Ramos (cell line): ENCODE results near the gene PPP1R14D.
"Not testable (repeated sequence)": the region's sequence is repeated elsewhere in the genome, so short reads cannot be mapped to it uniquely, and the experiment has no call there.

ENCODE experiments used
- in situ Hi-C: fragments of 300-500 bp; cut with MboI; formaldehyde crosslinking; loops from one replicate; pipeline ENCODE4 v1.14.3; 2022; ENCODE audit warnings: low sequenced_read_pairs; ENCODE audit not compliant: unreplicated experiment

Gene PPP1R14D, protein sequence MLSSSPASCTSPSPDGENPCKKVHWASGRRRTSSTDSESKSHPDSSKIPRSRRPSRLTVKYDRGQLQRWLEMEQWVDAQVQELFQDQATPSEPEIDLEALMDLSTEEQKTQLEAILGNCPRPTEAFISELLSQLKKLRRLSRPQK

DNA sequence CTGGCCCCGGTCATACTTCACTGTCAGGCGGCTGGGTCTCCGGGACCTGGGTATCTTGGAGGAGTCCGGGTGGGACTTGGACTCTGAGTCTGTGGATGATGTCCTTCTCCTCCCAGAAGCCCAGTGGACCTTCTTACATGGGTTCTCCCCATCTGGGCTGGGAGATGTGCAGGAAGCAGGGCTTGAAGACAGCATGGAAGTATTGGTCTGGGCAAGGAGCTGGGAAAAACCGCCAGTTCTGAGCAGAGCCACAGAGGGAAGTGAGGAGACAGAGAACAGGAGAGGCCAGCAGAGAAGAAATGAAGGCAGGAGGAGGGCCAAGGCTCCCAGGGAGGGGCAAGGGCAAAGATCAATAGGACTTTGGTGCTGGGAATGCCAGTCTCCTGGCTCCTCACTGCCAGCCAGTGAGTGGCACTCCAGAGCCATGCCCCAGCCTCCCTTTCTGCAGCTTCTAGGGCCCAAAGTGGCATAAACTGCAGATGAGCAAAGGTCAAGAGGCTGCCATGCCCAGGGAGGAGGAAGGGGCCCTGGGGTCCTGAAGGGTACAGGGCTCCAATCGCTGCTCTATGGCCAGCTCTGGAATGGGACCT lies at the start of gene PPP1R14D:
Gene PPP1R14D, minus strand, starts transcription at position 262 of the 590 bp plus-strand sequence. Its CDS starts 67 bp downstream, at position 195.
- in situ Hi-C loops: no loop called here

DNA sequence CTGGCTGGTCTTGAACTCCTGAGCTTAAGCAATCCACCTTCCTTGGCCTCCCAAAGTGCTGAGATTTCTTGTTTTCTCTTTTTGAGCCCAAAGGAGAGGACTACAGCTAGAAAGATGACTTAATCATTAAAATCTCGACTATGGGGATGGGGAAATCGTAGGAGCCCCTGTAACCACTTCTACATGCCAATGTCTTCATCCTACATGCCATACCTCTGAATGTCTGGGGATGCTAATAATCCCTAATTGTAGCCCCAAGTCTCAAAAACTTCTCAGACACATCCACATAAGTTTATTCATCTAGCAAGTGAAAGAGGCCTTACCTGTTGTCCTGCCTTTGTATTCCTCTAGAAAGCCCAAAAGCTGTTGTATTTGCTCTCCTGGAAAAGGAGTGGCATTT lies 49.2 kb upstream of the PPP1R14D start:
- in situ Hi-C loops: no loop called here

DNA sequence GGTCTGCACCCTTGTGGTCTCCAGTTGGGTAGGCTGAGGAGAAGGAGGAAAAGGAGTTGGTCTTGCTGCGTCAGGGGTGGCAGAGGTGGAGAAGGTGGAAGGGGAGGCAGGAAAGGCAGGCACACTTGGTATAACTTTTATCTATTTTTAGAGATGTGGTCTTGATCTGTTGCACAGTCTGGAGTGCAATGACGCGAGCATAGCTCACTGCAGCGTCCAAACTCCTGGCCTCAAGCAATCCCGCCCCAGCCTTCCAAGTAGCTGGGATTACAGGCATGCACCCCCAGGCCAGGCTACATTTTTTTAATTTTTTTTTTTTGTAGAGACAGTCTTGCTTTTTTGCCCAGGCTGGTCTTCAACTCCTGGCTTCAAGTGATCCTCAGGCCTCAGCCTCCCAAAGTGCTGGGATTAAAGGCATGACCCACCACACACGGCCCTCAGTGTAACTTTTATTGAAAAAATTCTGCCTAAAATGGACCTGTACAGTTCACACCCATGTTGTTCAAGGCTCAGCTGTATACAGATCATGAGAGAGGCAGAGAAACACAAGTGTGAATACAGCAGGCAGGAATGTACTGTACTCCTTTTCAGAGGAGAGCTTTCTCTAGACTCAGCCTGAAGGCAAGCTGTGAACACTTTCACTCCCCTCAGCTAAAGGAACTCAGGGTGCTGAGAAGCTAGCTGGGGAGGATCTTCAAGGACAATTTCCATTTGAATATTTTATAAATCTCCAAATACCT lies 47.7 kb upstream of the PPP1R14D start:
- in situ Hi-C loops: no loop called here

DNA sequence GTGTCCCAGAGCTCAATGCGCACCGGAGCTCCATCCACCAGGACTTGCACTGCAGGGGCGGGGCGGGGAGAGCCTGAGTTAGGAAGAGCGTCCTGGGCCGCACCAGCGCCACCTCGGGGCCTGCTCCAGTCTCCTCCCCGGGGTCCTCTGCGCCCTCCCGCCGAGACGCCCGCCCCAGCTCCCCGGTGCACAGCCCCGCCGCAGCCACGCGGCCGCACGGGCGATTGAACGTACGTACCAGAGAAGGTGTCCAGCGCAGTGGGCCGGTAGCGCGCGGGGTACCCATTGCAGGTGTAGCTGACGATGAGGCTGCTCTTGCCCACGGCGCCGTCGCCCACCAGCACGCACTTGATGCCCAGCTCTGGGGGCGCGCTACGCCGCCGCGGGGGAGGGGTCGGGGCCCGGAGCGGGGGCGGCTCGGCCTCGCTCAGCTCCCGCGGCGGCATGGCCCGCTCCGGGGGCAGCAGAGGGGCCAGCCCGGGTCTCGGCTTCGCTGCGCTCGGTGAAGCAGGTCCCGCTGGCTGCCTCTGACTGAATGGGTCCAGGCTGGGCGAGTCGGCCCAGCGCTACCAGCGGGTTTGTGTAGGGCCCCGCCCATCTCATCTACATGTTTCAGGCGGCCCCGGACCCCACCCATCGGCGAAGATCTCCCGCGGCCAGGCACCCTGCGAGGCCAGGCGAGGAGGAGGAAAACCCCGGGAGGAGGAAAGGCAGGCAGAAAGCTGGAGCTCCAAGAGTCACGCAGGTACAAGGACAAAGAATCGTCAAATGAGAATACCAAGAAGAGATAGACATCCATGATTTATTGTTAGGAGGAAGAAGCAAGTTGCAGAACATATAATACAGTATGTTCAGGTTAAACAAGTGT lies 45.4 kb upstream of the PPP1R14D start, which contains the start of gene RHOV:
Gene RHOV, minus strand, starts transcription at position 541 of the 868 bp plus-strand sequence. Its CDS starts 95 bp downstream, at position 446.
- in situ Hi-C loops: no loop called here

DNA sequence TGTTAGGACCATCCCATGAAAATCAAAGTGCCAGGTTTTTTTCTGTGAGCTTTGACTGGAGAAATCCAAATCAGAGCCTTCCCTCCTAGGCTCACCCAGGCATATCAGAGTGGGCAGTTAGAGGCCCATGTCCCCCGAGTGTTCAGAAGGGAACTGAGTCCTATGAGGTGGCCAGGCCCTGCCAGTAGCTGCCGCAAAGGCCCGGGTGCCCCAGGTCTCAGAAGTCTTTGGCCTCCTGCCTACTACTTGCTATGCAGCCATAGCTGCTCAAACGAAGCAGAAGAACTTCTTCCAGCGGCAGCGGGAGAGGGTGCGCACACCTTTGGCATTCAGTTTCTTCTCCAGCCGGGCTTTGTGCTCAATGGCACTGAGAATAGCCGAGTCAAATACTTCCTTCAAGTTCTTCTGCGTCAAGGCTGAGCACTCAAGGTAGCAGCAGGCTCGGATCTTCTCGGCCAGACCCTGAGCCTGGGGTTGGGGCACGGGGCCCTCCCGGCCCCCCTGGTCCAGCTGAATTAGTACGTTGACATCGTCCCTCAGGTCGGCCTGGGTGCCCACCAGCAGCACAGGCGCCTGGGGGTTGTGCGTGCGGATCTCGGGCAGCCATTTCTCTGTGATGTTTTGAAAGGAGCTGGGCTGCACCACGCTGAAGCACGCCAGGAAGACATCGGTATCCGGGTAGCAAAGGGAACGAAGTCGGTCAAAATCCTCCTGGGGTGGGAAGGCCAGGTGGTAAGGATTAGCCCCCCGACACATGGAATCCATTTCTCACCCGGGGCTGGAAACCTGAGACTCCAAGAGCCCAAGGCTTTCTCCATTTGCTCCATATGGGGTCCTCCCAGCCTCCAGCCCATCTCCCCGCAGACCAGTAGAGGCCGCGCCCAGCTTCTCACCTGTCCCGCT lies 44.5 kb upstream of the PPP1R14D start:
- in situ Hi-C loops: no loop called here

DNA sequence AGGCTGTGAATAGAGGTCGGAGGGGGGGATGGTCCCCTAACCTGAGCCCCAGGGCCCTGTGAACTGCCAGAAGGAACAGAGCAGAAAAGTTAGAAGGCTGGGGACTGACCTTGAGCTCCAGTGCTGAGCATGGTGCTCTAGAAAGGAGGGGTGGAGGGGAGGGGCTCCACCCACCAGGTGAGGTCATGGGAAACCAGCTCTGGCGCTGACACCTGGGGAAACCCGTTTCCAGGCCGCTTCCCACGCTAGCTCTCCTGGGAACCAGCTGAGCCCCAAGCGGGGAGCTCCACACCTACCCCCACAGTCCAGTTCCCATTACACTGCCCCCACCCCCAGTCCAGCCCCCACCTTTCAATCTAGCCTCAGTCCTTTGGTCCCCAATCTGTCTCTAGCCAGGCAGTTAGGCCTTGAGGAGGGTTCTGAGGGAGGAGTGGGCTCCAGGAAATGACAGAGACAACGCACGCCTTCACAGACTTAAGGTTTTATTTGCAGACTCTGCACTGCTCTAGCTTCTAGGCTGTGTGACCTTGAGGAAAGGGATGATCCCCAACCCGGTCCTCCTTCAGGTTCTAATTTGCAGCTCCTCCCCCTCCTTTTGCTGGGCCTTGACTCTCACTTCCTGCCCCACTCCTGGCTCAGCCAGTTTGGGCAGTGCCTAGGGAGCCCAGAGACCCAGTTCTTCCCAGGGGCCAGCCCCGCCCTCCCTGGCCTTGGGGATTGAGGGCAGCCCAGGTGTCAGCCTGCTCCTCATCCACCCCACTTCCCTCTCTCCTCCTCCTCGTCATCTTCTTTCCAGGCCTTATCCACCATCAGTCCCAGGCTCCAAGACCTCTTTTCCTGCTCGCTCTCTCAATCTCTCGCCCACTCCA lies 43.5 kb upstream of the PPP1R14D start:
- in situ Hi-C loops: no loop called here

DNA sequence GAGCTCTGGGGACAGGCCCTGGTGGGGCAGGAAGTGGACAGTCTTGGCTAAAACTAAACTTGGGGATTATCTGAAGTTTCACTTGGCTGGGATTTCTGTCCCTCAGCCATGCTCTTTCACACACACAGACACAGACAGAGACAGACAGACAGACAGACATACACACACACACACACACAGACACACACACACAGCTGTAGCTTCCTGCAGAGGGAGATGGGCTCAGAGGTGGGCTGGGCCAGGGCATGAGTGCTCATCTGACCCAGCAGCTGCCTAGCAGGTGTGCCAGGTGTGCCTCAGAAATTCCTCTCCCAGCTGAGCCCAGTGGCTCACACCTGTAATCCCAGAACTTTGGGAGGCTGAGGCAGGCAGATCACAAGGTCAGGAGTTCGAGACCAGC lies 42.2 kb upstream of the PPP1R14D start:
- in situ Hi-C loops: no loop called here

DNA sequence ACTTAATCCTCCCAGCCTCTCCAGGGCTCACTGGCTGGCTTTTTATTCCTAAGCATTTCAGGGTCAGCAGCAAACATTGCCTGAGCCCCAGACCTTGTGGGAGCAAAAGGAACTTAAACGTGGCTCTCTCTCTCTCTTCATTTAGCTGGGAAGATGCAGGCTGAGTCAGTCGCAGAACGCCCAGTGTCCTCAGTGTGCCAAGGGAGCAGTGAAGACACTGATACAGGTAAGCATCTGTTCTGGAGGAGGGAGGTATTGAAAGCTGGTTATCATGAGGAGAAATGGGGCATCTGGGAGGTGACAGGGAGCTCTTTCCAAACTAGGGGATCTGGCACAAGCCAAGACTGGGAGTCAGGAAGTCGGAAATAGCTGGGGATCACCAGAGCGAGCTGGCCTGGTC lies 41.2 kb upstream of the PPP1R14D start:
- in situ Hi-C loops: no loop called here

DNA sequence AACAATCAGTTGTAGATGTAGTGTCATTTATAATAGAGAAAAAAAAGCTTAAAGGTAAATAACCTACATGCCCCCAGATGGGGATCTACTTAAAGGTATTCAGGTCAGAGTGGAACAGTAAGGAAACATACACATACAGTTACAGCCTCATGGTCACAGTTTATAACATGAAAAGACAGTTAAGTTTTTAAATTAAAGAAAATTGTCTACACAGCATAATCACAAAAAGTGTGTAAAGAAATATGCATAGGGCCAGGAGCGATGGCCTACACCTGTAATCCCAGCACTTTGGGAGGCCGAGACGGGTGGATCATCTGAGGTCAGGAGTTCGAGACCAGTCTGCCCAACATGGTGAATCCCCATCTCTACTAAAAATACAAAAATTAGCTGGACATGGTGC lies 38.7 kb upstream of the PPP1R14D start:
- in situ Hi-C loops: no loop called here

DNA sequence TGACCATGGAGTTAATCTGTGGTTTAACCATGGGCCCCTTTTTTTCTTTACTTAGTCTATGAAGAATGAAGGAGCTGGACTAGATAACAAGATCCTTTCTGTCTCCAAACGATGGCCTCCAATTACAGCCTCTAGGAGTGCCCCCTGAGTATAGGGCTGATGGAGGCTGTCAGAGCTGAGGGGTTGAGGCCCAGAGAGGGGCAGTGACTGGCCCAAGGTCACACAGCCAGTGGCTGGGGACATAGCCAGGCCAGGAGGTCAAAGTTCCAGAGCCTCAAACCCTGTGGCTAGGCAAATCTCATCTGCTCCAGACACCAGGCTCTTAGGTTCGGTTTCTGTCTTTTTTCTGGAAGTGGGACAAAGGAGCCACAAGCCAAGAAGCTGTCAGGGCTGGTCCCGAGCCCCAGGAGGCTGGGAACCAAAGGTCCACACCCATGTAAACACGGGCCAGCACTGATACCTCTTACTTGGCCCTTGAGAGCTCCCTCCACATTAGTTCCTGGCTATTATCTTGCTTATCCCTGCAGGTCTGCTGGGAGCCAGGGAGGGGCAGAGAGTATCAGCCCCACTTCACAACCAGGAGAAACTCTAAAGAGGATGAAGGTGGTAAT lies 35.3 kb upstream of the PPP1R14D start:
- in situ Hi-C loops: no loop called here

DNA sequence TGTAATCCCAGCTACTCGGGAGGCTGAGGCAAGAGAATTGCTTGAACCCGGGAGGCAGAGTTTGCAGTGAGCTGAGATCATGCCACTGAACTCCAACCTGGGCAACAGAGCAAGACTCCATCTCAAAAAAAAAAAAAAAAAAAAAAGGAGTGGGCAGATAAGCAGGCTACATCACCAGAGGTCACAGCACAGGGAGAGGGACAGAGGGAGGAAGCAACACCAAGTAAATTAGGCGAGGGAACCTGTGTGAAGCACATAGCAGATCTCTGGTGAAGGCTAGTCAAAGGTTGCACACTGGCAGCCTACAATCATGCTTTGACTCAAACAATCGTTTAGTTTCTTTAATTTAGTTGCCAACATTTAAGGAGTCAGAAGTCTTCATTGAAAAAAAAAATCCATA lies 32.6 kb upstream of the PPP1R14D start:
- in situ Hi-C loops: not testable (repeated sequence)

DNA sequence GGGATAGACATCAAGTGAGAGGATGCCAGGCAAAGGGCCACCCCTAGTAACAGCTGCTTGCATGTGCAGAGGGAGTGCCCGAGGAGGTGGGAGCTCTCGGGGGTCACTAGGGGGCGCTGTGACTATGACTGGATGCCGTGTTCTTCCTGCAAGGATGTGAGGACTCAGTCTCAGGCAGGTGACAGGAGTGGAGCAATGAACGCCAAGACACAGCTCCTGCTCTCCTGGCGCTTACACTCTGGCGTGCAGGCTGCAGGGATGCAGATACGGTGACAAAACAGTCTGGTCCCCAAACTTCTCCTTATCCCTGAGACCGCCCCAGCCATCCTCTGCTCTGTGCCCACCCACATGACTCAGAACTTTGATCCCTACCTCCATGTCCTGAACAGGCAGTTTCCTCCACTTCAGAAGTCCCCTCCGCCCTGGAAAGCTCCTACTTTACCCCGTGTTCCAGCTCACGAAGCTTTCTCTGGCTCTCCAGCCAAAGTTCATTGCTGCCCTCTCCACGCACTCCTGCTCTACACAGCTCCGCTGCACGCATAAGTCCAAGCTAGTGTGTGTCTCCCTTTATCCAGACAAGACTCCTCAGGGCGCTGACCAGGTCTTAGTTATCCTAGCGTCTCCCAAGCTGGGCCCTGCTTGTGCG lies 30.8 kb upstream of the PPP1R14D start:
- in situ Hi-C loops: loop anchor here (5.0 kb wide), 1 partner anchor 33 kb away; the partner anchor contains the start of gene VPS18

DNA sequence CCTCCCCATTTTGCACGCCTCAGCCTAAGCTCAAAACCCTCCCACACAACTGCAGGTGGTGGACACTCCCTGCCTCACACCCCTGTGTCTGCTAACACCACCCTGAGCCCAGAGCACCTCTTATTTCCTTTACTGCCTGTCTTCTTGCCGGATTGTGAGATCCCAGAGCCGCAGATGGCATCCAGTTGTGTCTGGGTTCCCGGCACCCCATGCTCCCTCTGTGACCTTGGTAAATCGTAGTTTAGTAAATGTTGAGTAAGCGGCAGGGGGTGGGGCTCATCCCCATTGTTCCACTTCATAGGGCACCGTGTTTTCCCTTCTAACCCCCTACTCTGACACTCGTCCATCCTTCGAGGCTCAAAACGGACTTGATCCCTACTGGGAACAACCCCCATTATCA lies 30.2 kb upstream of the PPP1R14D start:
- in situ Hi-C loops: loop anchor here (5.0 kb wide), 1 partner anchor 34 kb away; the partner anchor contains the start of gene VPS18

DNA sequence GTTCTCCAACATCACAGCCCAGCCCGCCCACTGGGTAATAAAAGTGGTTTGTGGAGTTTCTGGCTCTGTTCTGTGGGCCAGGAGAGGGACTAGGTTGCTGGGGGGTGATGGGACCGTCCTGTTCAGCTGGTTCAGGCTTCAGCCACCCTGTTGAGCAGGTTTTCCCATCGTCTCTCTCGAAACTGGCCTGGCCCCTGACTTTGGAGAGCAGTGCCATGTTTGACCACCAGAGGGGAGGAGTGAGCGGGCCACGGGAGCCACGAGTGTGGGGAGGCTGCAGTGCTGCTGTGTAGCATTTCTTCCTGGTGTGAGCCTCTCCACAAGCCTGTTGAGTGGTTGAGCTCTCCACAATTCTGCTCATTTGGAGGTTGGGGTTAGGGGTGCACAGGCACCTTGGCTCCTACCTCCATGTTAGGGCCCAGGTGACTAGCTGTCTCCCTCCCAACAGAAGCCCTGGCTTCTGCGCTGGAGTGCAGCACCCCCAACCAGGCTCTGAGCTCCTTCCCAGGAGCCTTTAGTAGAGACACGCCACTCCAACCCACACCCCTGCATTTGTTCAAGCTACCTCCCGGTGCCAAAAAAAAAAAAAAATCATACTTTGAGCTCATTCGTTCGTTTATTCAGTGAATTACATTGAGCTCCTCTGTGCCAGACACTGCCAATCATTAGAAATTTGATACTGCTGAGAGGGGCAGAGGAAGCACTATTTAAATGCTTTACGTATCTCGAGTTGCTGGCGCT lies 29.3 kb upstream of the PPP1R14D start:
- in situ Hi-C loops: loop anchor here (5.0 kb wide), 1 partner anchor 35 kb away; the partner anchor contains the start of gene VPS18

DNA sequence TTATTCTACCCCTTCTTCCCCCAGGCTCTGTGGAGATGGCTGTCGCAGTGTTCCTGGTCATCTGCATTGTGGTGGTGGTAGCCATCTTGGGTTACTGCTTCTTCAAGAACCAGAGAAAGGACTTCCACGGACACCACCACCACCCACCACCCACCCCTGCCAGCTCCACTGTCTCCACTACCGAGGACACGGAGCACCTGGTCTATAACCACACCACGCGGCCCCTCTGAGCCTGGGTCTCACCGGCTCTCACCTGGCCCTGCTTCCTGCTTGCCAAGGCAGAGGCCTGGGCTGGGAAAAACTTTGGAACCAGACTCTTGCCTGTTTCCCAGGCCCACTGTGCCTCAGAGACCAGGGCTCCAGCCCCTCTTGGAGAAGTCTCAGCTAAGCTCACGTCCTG lies 28.2 kb upstream of the PPP1R14D start:
- in situ Hi-C loops: loop anchor here (5.0 kb wide), 1 partner anchor 36 kb away; the partner anchor contains the start of gene VPS18

DNA sequence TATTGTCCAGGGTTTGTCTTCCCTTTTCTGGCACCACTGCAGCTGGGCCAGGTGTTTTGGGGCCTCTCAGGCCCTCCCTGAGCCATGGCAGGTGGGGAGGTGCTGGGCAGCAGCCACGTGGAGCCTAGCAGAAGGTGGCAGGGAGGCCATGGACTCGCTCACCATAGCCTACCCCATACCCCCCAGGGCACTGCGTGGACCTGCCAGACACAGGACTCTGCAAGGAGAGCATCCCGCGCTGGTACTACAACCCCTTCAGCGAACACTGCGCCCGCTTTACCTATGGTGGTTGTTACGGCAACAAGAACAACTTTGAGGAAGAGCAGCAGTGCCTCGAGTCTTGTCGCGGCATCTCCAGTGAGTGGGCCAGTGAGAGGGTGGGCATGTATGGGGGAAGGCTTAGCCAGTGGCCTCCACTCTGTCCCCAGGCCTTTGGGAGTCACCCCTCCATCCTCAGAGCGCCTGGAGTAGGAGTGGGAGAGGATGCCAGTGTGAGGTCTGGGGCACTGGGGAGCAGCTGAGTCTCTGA lies 27.3 kb upstream of the PPP1R14D start:
- in situ Hi-C loops: loop anchor here (5.0 kb wide), 1 partner anchor 37 kb away; the partner anchor contains the start of gene VPS18
